ENCODE results near the gene RXFP1.

The RXFP1 gene

DNA sequence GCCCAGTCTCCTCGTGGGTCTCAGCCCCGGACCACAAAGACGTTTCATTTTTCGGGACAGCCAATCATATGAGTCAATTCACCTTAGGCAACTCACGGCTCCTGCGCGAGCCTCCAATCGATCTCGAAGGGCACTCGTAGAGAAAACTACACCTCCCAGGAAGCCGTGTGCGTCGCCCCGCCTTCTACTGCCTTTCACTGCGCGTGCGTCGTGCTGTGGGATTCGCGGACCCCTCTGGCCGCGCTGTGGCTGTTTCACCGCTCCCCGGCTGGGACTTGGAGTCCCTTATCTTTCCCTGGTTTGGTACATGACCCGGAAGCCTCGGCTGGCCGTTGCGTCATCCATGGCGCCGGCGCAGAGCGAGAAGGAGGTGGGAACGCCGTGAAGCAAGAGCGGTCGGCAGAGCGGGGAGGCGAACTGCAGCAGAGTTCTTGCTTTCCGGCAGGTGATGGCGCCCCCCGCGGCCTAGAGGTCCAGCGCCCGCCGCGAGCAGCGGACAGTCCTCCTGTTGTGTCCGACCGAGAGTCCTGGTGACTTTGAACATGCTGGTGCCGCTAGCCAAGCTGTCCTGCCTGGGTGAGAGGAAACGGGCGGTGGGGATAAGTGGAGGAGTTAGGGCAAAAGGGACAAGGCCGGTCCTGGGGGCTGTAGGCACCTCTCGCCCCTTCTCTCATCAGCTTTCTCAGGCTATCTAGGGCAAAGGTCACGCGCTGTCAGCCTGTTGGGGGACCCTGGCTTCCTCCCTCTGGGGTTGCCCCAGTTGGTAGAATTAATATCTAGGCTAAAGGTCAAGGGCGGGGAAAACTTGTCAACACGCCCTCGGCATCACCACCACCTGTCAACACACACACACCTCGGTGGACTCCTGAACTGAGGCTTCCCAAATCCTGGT lies 150.5 kb downstream of the RXFP1 start, which contains the start of gene ETFDH:
ETFDH (plus strand) TSS at position 382 of the 892 bp plus-strand sequence; CDS start at position 543, 161 bp downstream.
- DNase-seq (ENCODE audit: low read depth): peak; percentile 97

DNA sequence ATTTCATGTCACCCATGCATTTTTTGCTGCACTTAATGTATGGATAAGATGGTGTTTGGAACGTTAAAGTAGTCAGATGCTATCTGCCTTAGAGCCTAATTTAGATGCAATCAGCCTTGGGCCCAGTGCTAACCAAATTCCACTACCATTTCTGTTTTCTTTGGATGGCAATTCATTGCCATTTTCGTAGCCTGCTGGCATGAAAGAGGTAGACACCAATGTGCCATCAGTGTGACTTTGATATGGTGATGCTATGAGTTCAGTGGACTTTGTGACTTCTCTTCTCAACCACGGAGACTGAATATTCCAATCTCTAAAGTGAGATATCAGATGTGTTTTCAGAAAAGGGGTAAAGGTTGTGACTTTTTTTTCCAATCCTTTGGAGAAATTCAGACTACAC lies 152.0 kb downstream of the RXFP1 start:
- no peak for DNase-seq (ENCODE audit: low read depth)

DNA sequence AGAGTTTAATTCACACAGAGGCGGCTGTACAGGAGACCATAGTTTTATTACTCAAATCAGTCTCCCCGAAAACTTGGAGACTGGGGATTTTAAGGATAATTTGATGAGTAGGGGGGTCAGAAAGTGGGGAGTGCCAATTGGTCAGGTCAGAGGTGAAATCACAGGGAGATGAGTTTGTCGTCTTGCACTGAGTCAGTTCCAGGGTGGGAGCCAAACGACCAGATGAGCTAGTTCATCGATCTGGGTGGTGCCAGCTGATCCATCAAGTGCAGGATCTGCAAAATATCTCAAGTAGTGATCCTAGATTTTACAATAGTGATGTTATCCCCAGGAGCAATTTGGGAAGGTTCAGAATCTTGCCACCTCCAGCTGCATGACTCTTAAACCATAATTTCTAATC lies 154.4 kb downstream of the RXFP1 start:
- DNase-seq (ENCODE audit: low read depth): no peak

DNA sequence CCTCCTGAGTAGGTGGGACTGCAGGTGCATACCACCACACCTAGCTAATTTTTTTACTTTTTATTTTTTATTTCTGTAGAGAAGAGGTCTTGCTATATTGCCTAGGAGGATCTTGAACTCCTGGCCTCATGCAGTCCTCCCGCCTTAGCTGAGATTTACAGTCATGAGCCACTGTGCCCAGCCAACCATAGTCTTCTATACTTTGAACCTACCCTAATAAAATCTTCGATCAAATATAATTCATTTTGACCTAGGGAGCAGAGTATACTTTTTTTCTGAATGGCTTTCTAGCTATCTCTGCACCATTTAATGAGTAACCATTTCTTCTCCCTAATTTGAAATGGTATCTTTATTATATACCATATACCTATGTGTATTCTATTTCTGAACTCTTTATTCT lies 157.1 kb downstream of the RXFP1 start:
- no peak for DNase-seq (ENCODE audit: low read depth)

DNA sequence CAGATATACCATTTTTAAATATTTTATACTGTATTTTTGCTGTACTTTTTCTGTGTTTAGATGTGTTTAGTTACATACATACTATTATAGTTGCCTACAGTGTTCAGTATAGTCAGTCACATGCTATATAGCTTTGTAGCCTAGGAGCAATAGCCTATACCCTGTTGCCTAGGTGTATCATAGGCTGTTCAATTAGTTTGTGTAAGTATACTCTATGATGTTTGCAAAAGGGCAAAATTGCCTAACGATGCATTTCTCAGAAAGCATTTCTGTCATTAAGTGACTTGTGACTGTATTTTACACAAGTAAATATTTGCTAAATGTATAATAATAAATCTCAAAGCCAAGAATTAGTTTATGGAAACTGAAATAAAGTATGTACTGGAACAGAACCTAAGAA lies 159.9 kb downstream of the RXFP1 start:
- DNase-seq (ENCODE audit: low read depth): no peak

DNA sequence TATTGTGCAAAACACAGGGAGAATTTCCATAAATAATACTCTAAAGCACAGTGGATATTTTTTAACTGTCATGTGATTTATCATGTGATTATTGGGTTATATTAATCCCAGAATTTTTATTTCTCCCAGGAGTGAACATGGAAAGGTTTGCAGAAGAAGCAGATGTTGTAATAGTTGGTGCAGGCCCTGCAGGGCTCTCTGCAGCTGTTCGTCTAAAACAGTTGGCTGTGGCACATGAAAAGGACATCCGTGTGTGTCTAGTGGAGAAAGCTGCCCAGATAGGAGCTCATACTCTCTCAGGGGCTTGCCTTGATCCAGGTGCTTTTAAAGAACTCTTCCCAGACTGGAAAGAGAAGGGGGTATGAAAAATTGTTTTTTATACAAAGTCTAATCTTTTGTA lies 160.4 kb downstream of the RXFP1 start:
- no peak for DNase-seq (ENCODE audit: low read depth)

DNA sequence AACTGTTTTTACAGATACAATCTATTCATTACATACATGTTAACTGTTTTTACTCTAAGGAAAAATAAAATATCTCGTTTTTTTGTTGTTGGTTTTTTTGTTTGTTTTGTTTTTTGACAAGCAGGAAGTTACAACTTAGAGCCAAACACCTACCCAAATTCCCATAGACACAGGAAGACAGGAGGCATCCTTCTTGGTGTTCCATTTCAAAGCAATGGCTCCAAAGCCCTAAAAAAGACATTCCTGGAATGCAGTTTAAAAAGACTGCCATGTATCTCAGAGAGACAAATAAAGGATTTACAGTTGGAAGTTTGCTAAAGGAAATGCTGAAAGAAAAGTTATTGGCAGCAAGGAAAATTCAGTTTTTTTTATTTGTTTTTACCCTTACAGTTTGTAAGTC lies 167.1 kb downstream of the RXFP1 start:
- no peak for DNase-seq (ENCODE audit: low read depth)
